Measurements from ENCODE around the gene ENO2. TPM values are rescaled to one million over a fixed set of nuclear protein-coding genes. Genes with fewer than 3 reads are reported as not detected.
A peak's percentile ranks its signal among the peaks of the same experiment; 100 is the strongest.

Gene ENO2
- total RNA-seq, 4 donors from 2014 or later = 5.0 to 8.0 (median 5.5) TPM

GRCh38 chr12:6954316-6955107 is 40.1 kb downstream of the ENO2 start:
- H3K4me1 ChIP-seq = peaks cover 16 to 77% (median 31%) of the 10 kb centered on the region in 3 donors
- no peak for DNase-seq

GRCh38 chr12:6955108-6956020 is 41.0 kb downstream of the ENO2 start:
- Histone ChIP-seq H3K36me3 (peaks cover 0 to 34% (median 0%) of the 10 kb centered on the region in 3 donors), H3K4me3 (no peak overlapping the region), H3K27ac (peak overlapping the region in 1 of 4 donors; percentile 82), H3K9me3 (no peaks in the 10 kb centered on the region), H3K4me1 (peaks cover 16 to 77% (median 39%) of the 10 kb centered on the region in 3 donors), H3K27me3 (no peaks in the 10 kb centered on the region)
- TF ChIP-seq POLR2A (IDR thresholded peaks at IDR 0.05) (no peak), CTCF (IDR thresholded peaks at IDR 0.05) (no peak)
- intact Hi-C loops (cut with DNase I) = no loop called here
- no peak for DNase-seq
- 85 to 92% methylated on average over 4 to 10 of the region's 22 CpGs for WGBS, 2 donors

More at GRCh38 chr12:6954316-6955107, 40.1 kb downstream of the ENO2 start:
- WGBS, 2 donors = 61 to 89% methylated on average over 5 to 10 of the region's 21 CpGs
- Histone ChIP-seq H3K27ac (peak overlapping the region in 3 of 4 donors; percentile 30 to 88 (median 82)), H3K9me3 (no peaks in the 10 kb centered on the region), H3K36me3 (peaks cover 0 to 27% (median 0%) of the 10 kb centered on the region in 3 donors), H3K27me3 (no peaks in the 10 kb centered on the region), H3K4me3 (peak overlapping the region in 1 of 4 donors; percentile 61)
- intact Hi-C loops (cut with DNase I) = no loop called here
- TF ChIP-seq POLR2A (IDR thresholded peaks at IDR 0.05) (no peak), CTCF (IDR thresholded peaks at IDR 0.05) (no peak)

GRCh38 chr12:6956021-6956727 is 41.8 kb downstream of the ENO2 start:
- intact Hi-C loops (cut with DNase I) = no loop called here
- Histone ChIP-seq H3K36me3 (peaks cover 0 to 34% (median 0%) of the 10 kb centered on the region in 3 donors), H3K27ac (peak overlapping the region in 2 of 4 donors; percentile 29 to 34), H3K4me3 (no peak overlapping the region), H3K27me3 (no peaks in the 10 kb centered on the region), H3K9me3 (no peaks in the 10 kb centered on the region), H3K4me1 (peaks cover 20 to 77% (median 43%) of the 10 kb centered on the region in 3 donors)
- DNase-seq = no peak
- 71 to 100% methylated on average over 3 to 10 of the region's 28 CpGs for WGBS, 2 donors
- no peak for TF ChIP-seq POLR2A (IDR thresholded peaks at IDR 0.05)
- TF ChIP-seq CTCF (IDR thresholded peaks at IDR 0.05) = no peak

- Histone ChIP-seq H3K27ac (peak overlapping the region in 2 of 4 donors; percentile 78 to 95), H3K4me3 (no peak overlapping the region), H3K27me3 (no peaks in the 10 kb centered on the region), H3K9me3 (no peaks in the 10 kb centered on the region), H3K4me1 (peaks cover 31 to 87% (median 53%) of the 10 kb centered on the region in 3 donors), H3K36me3 (peaks cover 0 to 34% (median 0%) of the 10 kb centered on the region in 3 donors)
- WGBS, 2 donors = 71 to 80% methylated on average over 13 to 14 of the region's 20 CpGs
- intact Hi-C loops (cut with DNase I) = no loop called here
- TF ChIP-seq POLR2A (IDR thresholded peaks at IDR 0.05) (no peak), CTCF (IDR thresholded peaks at IDR 0.05) (no peak)
- DNase-seq = no peak
Observed at GRCh38 chr12:6957151-6957701, 42.8 kb downstream of the ENO2 start.

All from esophagus squamous epithelium (tissue), 5 donors.